ENCODE results near the gene MRPS10.

The MRPS10 gene

GRCh38 chr6:42255050-42255449, 37.4 kb upstream of the MRPS10 start:
- H3K27me3 ChIP-seq (ENCODE audit: control insufficient read depth in 1 of 2, insufficient read depth in 2 of 2, low read length in 2 of 2): no peaks in the 10 kb centered on the region
- H3K4me3 ChIP-seq (ENCODE audit: low read depth in 1 of 2, low read length in 2 of 2): no peak overlapping the region
- no peak overlapping the region for H3K9ac ChIP-seq (ENCODE audit: low read length)
- peaks cover 40% of the 10 kb centered on the region for H3K36me3 ChIP-seq (ENCODE audit: insufficient read depth, low read length)
- H3K27ac ChIP-seq (ENCODE audit: low read depth, low read length): no peak overlapping the region
- H3K4me1 ChIP-seq (ENCODE audit: insufficient read depth, low read length): peaks cover 10% of the 10 kb centered on the region
- no peaks in the 10 kb centered on the region for H3K9me3 ChIP-seq (ENCODE audit: low read length)

GRCh38 chr6:42254505-42254904, 36.8 kb upstream of the MRPS10 start:
- no peak overlapping the region for H3K27ac ChIP-seq (ENCODE audit: low read depth, low read length)
- H3K4me1 ChIP-seq (ENCODE audit: insufficient read depth, low read length): peaks cover 10% of the 10 kb centered on the region
- no peaks in the 10 kb centered on the region for H3K27me3 ChIP-seq (ENCODE audit: control insufficient read depth in 1 of 2, insufficient read depth in 2 of 2, low read length in 2 of 2)
- no peak overlapping the region for H3K9ac ChIP-seq (ENCODE audit: low read length)
- no peaks in the 10 kb centered on the region for H3K9me3 ChIP-seq (ENCODE audit: low read length)
- no peak overlapping the region for H3K4me3 ChIP-seq (ENCODE audit: low read depth in 1 of 2, low read length in 2 of 2)
- H3K36me3 ChIP-seq (ENCODE audit: insufficient read depth, low read length): peaks cover 45% of the 10 kb centered on the region

- Histone ChIP-seq H3K27me3 (ENCODE audit: control insufficient read depth in 1 of 2, insufficient read depth in 2 of 2, low read length in 2 of 2) (no peaks in the 10 kb centered on the region), H3K4me1 (ENCODE audit: insufficient read depth, low read length) (peaks cover 10% of the 10 kb centered on the region), H3K4me3 (ENCODE audit: low read depth in 1 of 2, low read length in 2 of 2) (no peak overlapping the region), H3K36me3 (ENCODE audit: insufficient read depth, low read length) (peaks cover 44% of the 10 kb centered on the region), H3K9ac (ENCODE audit: low read length) (no peak overlapping the region), H3K9me3 (ENCODE audit: low read length) (no peaks in the 10 kb centered on the region), H3K27ac (ENCODE audit: low read depth, low read length) (peak overlapping the region; percentile 67)
Measured at GRCh38 chr6:42251911-42252637, 34.4 kb upstream of the MRPS10 start.

GRCh38 chr6:42251500-42251899, 33.8 kb upstream of the MRPS10 start:
- no peak overlapping the region for H3K27ac ChIP-seq (ENCODE audit: low read depth, low read length)
- no peaks in the 10 kb centered on the region for H3K9me3 ChIP-seq (ENCODE audit: low read length)
- H3K9ac ChIP-seq (ENCODE audit: low read length): no peak overlapping the region
- H3K4me3 ChIP-seq (ENCODE audit: low read depth in 1 of 2, low read length in 2 of 2): no peak overlapping the region
- no peaks in the 10 kb centered on the region for H3K27me3 ChIP-seq (ENCODE audit: control insufficient read depth in 1 of 2, insufficient read depth in 2 of 2, low read length in 2 of 2)
- H3K4me1 ChIP-seq (ENCODE audit: insufficient read depth, low read length): peaks cover 10% of the 10 kb centered on the region
- peaks cover 38% of the 10 kb centered on the region for H3K36me3 ChIP-seq (ENCODE audit: insufficient read depth, low read length)

- H3K9me3 ChIP-seq (ENCODE audit: low read length): no peaks in the 10 kb centered on the region
- no peak overlapping the region for H3K4me3 ChIP-seq (ENCODE audit: low read depth in 1 of 2, low read length in 2 of 2)
- H3K9ac ChIP-seq (ENCODE audit: low read length): no peak overlapping the region
- no peak overlapping the region for H3K27ac ChIP-seq (ENCODE audit: low read depth, low read length)
- peaks cover 40% of the 10 kb centered on the region for H3K36me3 ChIP-seq (ENCODE audit: insufficient read depth, low read length)
- H3K27me3 ChIP-seq (ENCODE audit: control insufficient read depth in 1 of 2, insufficient read depth in 2 of 2, low read length in 2 of 2): no peaks in the 10 kb centered on the region
- H3K4me1 ChIP-seq (ENCODE audit: insufficient read depth, low read length): peaks cover 10% of the 10 kb centered on the region
Measured at GRCh38 chr6:42250274-42250931, 32.7 kb upstream of the MRPS10 start.

- no peak overlapping the region for H3K9ac ChIP-seq (ENCODE audit: low read length)
- peaks cover 44% of the 10 kb centered on the region for H3K36me3 ChIP-seq (ENCODE audit: insufficient read depth, low read length)
- H3K27ac ChIP-seq (ENCODE audit: low read depth, low read length): no peak overlapping the region
- peaks cover 10% of the 10 kb centered on the region for H3K4me1 ChIP-seq (ENCODE audit: insufficient read depth, low read length)
- no peaks in the 10 kb centered on the region for H3K27me3 ChIP-seq (ENCODE audit: control insufficient read depth in 1 of 2, insufficient read depth in 2 of 2, low read length in 2 of 2)
- H3K9me3 ChIP-seq (ENCODE audit: low read length): no peaks in the 10 kb centered on the region
- no peak overlapping the region for H3K4me3 ChIP-seq (ENCODE audit: low read depth in 1 of 2, low read length in 2 of 2)
Measured at GRCh38 chr6:42249279-42249678, 31.6 kb upstream of the MRPS10 start.

- Histone ChIP-seq H3K4me1 (ENCODE audit: insufficient read depth, low read length) (no peaks in the 10 kb centered on the region), H3K9me3 (ENCODE audit: low read length) (no peaks in the 10 kb centered on the region), H3K4me3 (ENCODE audit: low read depth in 1 of 2, low read length in 2 of 2) (no peak overlapping the region), H3K27me3 (ENCODE audit: control insufficient read depth in 1 of 2, insufficient read depth in 2 of 2, low read length in 2 of 2) (no peaks in the 10 kb centered on the region), H3K36me3 (ENCODE audit: insufficient read depth, low read length) (peaks cover 27% of the 10 kb centered on the region), H3K9ac (ENCODE audit: low read length) (no peak overlapping the region), H3K27ac (ENCODE audit: low read depth, low read length) (no peak overlapping the region)
Measured at GRCh38 chr6:42243046-42243445, 25.4 kb upstream of the MRPS10 start.

GRCh38 chr6:42241915-42242314, 24.3 kb upstream of the MRPS10 start:
- Histone ChIP-seq H3K4me3 (ENCODE audit: low read depth in 1 of 2, low read length in 2 of 2) (no peak overlapping the region), H3K27me3 (ENCODE audit: control insufficient read depth in 1 of 2, insufficient read depth in 2 of 2, low read length in 2 of 2) (no peaks in the 10 kb centered on the region), H3K36me3 (ENCODE audit: insufficient read depth, low read length) (peaks cover 27% of the 10 kb centered on the region), H3K4me1 (ENCODE audit: insufficient read depth, low read length) (no peaks in the 10 kb centered on the region), H3K9ac (ENCODE audit: low read length) (no peak overlapping the region), H3K9me3 (ENCODE audit: low read length) (no peaks in the 10 kb centered on the region), H3K27ac (ENCODE audit: low read depth, low read length) (no peak overlapping the region)

- Histone ChIP-seq H3K9ac (ENCODE audit: low read length) (no peak overlapping the region), H3K36me3 (ENCODE audit: insufficient read depth, low read length) (peaks cover 19% of the 10 kb centered on the region), H3K4me3 (ENCODE audit: low read depth in 1 of 2, low read length in 2 of 2) (no peak overlapping the region), H3K9me3 (ENCODE audit: low read length) (no peaks in the 10 kb centered on the region), H3K27ac (ENCODE audit: low read depth, low read length) (no peak overlapping the region), H3K27me3 (ENCODE audit: control insufficient read depth in 1 of 2, insufficient read depth in 2 of 2, low read length in 2 of 2) (no peaks in the 10 kb centered on the region), H3K4me1 (ENCODE audit: insufficient read depth, low read length) (no peaks in the 10 kb centered on the region)
Measured at GRCh38 chr6:42239736-42240375, 22.2 kb upstream of the MRPS10 start.

- peaks cover 14% of the 10 kb centered on the region for H3K36me3 ChIP-seq (ENCODE audit: insufficient read depth, low read length)
- H3K4me3 ChIP-seq (ENCODE audit: low read depth in 1 of 2, low read length in 2 of 2): no peak overlapping the region
- H3K9me3 ChIP-seq (ENCODE audit: low read length): no peaks in the 10 kb centered on the region
- H3K27ac ChIP-seq (ENCODE audit: low read depth, low read length): no peak overlapping the region
- H3K27me3 ChIP-seq (ENCODE audit: control insufficient read depth in 1 of 2, insufficient read depth in 2 of 2, low read length in 2 of 2): no peaks in the 10 kb centered on the region
- no peak overlapping the region for H3K9ac ChIP-seq (ENCODE audit: low read length)
- no peaks in the 10 kb centered on the region for H3K4me1 ChIP-seq (ENCODE audit: insufficient read depth, low read length)
Measured at GRCh38 chr6:42239333-42239732, 21.7 kb upstream of the MRPS10 start.

- no peaks in the 10 kb centered on the region for H3K9me3 ChIP-seq (ENCODE audit: low read length)
- no peak overlapping the region for H3K4me3 ChIP-seq (ENCODE audit: low read depth in 1 of 2, low read length in 2 of 2)
- no peaks in the 10 kb centered on the region for H3K27me3 ChIP-seq (ENCODE audit: control insufficient read depth in 1 of 2, insufficient read depth in 2 of 2, low read length in 2 of 2)
- H3K36me3 ChIP-seq (ENCODE audit: insufficient read depth, low read length): peaks cover 10% of the 10 kb centered on the region
- H3K9ac ChIP-seq (ENCODE audit: low read length): no peak overlapping the region
- H3K4me1 ChIP-seq (ENCODE audit: insufficient read depth, low read length): no peaks in the 10 kb centered on the region
- H3K27ac ChIP-seq (ENCODE audit: low read depth, low read length): no peak overlapping the region
Measured at GRCh38 chr6:42237857-42238256, 20.2 kb upstream of the MRPS10 start.
